CD4-positive, alpha-beta T cell treated with Interleukin-15 for 4 hours (primary cell): ENCODE data around the gene BCKDK.
A peak's percentile ranks its signal among the peaks of the same experiment; 100 is the strongest.

Experiments used
- DNase-seq: peaks from one replicate; pipeline ENCODE4 v3.0.0-alpha.2; 2020; ENCODE audit warnings: low spot score

Gene BCKDK

GRCh38 chr16:31108035-31108793 lies at the start of gene BCKDK:
TSS of gene BCKDK (plus strand) at chr16:31108386. CDS start at chr16:31109224, 838 bp downstream.
- DNase-seq = peak; percentile 54

GRCh38 chr16:31061126-31061812 lies 46.9 kb upstream of the BCKDK start:
- no peak for DNase-seq

- no peak for DNase-seq
These were observed 46.3 kb upstream of the BCKDK start for GRCh38 chr16:31061813-31062440.

DNA sequence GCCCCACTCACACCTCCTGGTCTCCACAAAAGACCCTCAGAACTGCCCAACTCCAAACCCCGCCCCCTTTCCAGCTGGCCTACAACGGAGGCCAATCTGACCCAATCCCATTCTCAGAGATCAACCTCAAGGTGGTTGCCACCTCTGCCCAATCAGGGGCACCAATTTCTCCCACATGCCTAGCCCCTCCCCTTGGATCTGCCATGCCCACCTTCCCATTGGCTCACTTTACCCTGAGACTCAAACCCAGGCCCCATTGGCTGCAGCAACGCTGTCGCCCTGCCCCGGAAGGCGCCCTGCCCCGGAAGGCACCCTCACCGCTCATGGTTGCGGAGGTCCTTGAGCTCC lies 44.7 kb upstream of the BCKDK start:
- DNase-seq = no peak

DNA sequence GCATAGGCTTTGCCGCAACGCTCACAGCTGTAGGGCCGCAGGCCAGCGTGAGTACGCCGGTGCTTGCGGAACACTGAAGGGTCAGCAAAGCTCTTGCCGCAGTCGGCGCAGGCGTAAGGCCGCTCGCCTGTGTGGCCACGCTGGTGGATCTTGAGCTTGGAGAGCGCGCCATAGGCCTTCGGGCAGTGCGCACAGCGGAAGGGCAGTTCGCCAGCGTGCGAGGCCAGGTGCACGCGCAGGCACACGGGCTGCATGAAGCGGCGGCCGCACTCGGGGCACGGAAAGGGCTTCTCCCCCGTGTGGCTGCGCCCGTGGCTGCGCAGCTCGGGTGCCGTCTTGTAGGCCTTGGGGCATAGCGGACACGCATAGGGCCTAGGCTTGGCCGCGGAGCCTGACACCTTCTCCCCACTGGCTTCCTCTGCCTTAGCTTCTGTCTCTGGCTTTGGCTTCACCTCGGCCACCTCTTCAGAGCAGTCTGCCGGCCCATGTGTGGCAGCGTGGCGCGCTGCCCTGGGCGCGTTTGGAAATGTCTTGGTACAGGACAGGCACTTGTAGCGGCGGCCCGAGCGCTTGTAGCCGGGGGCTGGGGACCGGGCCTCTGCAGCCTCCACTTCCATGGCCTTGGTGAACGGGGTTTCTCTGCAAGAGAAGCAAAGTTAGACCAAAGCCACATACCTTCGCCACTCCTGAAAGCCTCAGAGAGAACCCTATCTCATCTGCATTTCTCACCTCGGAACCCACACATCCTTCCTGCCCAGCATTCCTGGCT lies 44.2 kb upstream of the BCKDK start:
- peak; percentile 12 for DNase-seq

DNA sequence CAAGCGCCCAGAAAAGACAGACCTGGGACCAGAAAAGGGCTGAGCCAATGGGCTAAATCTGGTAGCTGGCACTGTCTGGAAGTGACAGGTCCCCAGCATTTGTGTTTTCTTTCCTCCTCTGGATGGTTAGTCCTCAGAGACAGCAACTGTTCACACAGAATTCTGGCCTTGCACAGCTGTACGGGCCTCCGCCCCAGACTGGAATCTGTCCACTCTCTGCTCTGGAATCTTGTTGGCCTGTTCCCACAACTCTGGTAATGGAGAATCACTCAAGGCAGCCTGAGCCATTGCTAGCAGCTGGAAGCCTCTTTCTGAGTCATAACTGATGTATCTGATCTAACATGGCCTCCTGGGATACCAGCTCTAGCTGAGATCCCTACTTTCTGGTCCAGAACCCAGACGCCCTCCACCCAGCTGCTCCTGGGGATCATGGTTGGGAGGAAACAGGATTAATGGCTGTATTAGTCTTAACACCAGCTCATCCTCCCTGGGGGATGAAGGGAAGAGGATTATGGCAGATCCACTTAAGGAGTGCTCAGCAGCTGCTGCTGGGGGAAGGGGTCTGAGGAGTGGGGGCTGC lies 43.2 kb upstream of the BCKDK start:
- no peak for DNase-seq

DNA sequence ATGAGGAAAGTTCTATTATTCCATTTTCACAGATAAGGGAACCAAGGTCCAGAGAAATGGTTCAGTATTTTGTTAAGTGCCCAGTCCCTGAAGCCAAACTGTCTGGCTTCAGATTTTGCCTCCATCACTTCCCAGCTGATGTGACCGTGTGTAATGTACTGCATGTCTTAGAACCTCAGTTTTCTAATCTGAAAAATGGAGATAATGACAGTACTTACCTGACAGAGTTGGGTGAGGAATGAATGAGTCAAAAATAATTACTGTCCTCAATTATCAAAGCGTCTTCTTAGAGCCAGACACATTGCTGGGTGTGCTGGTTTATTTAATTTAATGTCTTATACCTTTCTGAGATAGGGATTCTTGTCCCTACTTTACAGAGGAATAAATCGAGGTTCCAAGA lies 40.8 kb upstream of the BCKDK start:
- no peak for DNase-seq

DNA sequence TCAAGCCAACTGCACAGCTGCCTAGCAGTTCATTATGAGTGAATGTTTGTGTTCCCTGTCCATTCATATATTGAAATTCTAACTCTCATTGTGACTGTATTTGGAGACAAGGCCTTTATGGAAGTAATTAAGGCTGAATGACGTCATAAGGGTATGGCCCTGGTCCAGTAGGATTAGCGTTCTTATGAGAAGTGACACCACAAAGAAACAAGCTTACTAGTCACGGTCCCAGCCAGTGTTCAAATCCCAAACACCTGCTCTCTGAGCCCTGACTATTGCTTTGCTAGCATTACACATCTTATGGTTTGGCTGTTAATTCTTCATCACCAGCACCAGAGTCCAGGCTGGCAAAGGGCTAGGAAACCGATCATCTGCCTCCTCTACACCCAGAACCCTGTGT lies 36.3 kb upstream of the BCKDK start:
- DNase-seq = no peak

GRCh38 chr16:31072540-31073141 lies 35.5 kb upstream of the BCKDK start:
- peak; percentile 16 for DNase-seq

- peak; percentile 84 for DNase-seq
These were observed 34.8 kb upstream of the BCKDK start for GRCh38 chr16:31073142-31073969.

DNA sequence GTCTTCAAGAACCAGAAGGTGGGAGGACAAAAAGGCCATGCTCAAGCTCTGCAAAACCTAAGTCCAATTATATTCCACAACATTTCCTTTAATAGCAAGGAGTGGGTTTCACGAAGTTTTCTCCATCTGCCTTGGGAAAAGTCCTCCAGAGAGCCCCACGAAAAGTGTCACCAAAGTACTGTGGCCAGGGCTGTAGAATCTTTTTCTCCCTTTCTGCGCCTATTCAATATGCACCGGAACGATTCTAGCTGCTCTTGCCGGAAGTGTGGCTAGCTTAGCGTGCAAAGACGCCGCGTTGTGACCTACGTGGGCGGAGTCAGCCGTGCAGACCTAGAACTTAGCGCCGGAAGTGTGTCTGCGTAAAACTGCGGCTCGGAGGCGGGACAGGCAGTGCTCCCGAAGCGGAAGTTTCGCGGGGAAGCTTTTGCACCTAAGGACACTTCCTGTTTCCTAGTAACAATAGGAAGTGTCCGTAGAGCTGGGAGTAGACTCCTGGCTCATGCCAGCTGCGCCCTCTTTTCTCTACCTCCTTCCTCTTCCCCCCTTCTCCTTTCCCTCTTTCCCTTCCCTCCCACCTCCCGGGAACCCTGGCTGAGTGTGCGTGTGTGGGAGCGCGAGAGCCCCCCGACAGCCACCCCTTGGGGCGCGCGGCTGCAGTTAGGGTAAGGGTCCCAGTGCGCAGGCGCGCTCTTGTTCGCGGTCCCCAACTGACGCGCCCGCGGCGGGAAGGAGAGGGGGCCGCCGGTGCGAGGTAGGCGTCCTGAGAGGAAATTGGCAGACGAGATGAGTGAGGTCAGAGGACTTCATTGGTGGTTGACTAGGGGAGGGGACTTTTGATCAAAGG lies 34.0 kb upstream of the BCKDK start, which contains the start of the genes ZNF646 and ZNF668:
Gene ZNF646, plus strand, starts transcription at position 453 of the 844 bp plus-strand sequence. CDS start 1,903 bp downstream, outside the sequence.
Gene ZNF668, minus strand, starts transcription at position 271 of the 844 bp plus-strand sequence. CDS start 9,781 bp downstream, outside the sequence.
- peak; percentile 98 for DNase-seq

GRCh38 chr16:31074814-31075183 lies 33.4 kb upstream of the BCKDK start:
- no peak for DNase-seq

- DNase-seq = no peak
These were observed 31.9 kb upstream of the BCKDK start for GRCh38 chr16:31076319-31076718.

DNA sequence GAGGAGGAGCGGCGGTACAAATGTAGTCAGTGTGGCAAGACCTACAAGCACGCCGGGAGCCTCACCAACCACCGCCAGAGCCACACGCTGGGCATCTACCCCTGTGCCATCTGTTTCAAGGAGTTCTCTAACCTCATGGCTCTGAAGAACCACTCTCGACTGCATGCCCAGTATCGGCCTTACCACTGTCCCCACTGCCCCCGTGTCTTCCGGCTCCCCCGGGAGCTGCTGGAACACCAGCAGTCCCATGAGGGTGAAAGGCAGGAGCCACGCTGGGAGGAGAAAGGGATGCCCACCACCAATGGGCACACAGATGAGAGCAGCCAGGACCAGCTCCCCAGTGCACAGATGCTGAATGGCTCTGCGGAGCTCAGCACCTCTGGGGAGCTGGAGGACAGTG lies 31.2 kb upstream of the BCKDK start:
- no peak for DNase-seq

- no peak for DNase-seq
These were observed 30.4 kb upstream of the BCKDK start for GRCh38 chr16:31077592-31078396.

GRCh38 chr16:31078597-31079341 lies 29.4 kb upstream of the BCKDK start:
- DNase-seq = no peak

DNA sequence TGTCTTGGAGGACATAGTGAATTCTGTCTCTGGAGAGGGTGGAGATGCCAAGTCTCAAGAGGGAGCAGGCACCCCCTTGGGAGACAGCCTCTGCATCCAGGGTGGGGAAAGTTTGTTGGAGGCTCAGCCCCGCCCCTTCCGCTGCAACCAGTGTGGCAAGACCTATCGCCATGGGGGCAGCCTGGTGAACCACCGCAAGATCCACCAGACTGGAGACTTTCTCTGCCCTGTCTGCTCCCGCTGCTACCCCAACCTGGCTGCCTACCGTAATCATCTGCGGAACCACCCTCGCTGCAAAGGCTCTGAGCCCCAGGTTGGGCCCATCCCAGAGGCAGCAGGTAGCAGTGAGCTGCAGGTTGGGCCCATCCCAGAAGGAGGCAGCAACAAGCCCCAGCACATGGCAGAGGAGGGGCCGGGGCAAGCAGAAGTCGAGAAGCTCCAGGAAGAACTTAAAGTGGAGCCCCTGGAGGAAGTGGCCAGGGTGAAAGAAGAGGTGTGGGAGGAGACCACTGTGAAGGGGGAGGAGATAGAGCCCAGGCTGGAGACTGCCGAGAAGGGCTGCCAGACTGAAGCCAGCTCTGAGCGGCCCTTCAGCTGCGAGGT lies 28.7 kb upstream of the BCKDK start:
- no peak for DNase-seq
